GM15510 (cell line): Measurements from ENCODE around the gene KAT2B.

Experiments
- POLR2A ChIP-seq: IDR thresholded peaks from 3 replicates; pipeline ENCODE4 v1.6.1; 2011; ENCODE audit warnings: borderline replicate concordance; ENCODE audit not compliant: insufficient read length; ENCODE audit errors: extremely low read depth

Gene KAT2B

DNA sequence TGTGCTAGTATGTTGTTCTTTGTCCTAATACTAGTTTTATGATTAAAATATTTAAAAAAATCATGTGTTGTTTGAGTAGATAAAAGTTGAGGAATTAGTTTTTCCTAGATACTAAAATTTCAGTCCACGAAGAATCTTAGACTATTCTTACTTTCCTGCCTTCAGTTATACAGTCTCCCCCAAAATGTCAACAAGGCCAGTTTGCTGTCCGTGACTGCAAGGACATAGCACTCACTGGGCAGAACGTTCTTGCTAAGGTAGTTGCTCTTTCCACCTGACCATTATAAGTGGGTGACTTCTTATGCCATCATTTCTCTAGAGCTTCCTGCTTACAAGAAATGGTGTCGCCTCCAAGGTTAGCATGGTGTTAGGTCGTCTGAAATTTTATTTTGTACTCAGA is 32.8 kb downstream of the KAT2B start:
- no peak for TF ChIP-seq POLR2A

DNA sequence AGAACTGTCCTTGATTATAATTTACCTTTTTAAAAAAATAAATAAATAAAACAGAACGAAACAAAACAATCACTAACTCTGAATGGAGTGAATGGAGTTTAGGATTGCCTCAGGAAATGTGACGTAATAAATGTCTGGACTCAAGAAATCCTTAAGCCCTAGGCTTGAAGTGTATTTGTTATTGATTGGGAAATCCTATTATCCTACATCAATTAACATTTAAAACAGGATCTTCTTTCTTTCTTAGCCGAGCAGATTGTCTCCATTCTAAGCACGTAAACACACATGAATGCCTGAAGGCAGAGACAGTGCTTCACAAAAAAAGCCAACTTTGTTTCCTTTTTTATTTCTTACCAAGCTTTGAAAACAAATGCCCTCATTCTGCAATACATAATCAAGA is 33.4 kb downstream of the KAT2B start:
- TF ChIP-seq POLR2A, result no peak

DNA sequence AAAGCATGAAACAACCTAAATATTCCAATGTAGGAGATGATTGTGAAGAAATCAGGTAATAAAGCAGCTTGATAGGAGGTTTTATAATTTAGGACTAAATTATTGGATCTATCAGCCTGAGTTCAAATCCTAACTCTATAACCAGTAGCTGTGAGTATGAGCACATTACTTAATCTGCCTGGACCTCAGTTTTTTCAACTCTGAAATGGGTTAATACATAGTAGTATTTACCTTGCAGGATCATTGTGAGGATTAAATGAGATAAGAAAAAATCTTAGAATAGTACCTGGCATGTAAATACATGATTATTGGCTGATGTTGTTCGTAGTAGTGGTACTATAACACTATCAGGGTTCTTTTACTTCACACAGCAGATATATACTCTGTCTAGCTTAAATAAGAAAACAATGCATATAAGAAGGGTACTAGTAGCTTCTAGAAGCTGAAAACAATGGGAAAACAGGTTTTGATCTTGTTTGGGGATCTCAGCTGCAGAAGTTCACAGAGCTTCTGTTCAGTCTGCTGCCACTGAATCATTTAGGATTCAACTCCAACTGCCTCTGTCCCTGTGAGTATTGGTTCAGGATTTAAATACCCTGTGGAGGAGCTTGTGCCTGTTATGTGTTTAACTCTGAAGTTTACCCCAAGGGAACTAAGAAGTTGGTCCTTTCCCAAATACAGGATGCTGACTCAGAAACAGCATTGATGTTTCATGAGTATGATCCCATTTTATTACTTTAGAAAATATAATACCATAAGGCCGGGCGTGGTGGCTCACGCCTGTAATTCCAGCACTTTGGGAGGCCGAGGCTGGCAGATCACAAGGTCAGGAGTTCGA is 34.2 kb downstream of the KAT2B start:
- TF ChIP-seq POLR2A, result no peak

DNA sequence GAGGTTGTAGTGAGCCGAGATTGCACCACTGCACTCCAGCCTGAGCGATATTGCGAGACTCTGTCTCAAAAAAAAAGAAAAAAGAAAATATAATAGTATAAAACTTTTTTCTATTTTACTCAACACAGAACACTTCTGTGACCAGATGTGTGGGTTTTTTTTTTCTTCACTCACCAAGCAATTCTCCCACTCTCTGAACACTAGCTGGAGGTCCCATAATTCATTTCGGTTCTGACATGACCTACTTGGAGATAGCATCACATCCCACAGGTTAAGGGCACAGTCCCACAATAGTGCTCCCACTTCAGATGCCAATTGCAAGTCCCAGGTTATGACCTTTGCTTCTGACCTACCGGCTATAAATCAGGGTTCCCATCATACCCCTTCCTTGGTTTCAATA is 35.0 kb downstream of the KAT2B start:
- TF ChIP-seq POLR2A, result no peak

DNA sequence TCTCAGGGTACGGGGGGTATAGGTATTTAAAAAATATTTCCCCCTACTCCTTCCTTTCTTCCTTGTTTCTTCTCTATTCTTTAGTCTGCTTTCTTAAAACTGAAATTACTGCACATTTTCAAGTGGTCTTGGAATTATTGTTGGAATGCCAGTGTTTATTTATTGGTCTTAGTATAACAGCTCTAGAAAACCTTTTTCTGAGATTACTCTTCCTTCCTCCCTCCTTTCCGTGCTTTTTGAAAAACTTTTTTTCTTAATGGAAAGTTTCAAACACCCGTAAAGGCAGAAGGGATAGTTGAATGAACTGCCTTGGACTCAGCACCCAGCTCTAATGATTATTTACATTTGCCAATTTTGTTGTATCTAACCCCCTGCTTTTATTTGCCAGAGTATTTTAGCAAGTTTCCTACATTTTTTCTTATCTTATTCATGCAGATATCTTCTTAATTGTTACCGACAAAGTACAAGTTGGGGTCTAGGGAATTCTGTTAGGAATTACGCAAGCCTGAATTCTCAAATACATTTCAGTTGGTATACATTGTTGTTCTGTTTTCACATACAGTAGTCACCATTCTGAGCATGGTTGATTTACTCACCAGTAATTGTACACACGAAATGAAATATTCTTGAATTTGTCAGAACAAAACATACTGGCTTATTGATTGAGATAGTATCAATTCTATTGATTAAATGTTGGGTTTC is 36.2 kb downstream of the KAT2B start:
- no peak for TF ChIP-seq POLR2A

DNA sequence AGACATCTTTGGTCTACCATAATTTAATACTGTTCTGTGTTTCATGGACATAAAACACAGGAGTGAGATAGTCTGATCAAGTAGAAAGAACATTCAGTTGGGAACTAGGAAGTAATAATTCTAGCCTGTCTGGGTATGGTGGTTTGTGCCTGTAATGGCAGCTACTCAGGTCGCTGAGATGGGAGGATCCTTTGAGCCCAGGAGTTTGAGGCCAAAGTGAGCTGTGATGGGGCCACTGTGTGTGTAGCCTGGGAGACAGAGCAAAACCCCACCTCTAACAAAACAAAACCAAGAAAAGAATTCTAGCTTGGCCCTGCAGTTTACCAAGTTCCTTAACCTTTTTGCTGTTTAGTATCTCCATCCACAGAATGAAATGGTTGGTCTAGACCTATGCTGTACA is 36.8 kb downstream of the KAT2B start:
- TF ChIP-seq POLR2A, result no peak

DNA sequence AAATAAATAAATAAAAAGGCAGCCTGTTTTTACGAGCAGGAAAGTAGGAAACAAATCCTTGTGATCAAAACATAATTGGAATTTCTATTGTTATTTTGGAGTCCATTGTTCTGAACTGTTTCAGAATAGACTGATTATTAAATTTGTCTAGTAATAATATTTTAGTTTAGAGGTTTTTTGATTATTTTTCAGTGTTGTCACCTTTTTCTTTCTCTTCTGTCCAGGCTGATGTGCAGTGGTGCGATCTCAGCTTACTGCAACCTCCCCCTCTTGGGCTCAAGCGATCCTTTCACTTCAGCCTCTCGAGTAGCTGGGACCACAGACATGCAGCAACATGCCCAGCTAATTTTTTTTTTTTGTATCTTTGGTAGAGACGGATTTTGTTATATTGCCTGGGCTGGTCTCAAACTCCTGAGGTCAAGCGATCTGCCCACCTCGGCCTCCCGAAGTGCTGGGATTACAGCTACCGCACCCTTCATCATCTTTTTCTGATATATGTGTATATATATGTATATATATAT is 38.0 kb downstream of the KAT2B start:
- no peak for TF ChIP-seq POLR2A

DNA sequence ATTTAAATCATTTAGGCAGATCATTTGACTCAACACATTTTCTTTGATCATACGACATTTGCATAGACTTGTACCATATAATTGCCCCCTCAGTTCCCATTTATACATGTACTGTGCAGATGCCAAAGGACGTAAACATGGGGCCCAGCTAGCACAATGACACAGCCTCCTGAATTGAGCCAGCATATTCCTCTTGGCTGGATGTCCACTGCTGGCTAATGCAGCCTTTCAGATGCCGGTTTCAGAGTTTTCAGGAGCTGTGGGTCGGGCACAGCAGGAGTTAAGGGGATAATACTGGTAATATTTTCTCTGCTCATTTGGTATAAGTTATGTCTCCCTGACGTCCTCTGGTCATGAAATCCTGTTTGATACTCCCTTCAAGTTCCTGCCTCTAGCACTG is 39.4 kb downstream of the KAT2B start:
- TF ChIP-seq POLR2A, result no peak

DNA sequence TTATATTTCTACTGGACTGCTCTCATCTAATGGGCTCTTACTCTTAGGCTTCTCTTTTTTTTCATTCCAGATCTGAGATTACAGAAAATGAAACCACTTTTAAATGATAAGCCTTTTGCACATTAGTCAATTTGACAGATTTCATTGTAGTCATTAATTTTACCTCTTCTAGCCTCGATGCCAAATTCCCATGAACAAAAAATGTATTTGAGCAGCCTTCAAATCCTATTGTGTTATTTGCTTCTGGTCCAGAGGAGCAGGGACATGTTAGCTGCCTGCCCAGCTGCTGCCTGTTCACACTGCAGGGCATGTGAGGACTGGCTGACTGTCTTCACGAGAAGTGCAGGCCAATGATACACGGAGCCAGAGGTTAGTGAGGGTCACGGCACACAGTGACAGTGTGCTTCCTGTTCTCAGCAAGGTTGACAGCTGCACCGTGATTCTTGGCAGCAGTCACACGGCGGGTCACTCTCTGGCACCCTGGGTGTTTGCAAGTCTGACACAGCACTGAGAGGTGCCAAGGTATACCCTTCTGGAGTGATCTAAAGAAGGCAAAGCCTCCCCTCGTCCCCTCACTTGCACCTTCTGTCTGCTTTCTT is 40.8 kb downstream of the KAT2B start:
- TF ChIP-seq POLR2A, result no peak

DNA sequence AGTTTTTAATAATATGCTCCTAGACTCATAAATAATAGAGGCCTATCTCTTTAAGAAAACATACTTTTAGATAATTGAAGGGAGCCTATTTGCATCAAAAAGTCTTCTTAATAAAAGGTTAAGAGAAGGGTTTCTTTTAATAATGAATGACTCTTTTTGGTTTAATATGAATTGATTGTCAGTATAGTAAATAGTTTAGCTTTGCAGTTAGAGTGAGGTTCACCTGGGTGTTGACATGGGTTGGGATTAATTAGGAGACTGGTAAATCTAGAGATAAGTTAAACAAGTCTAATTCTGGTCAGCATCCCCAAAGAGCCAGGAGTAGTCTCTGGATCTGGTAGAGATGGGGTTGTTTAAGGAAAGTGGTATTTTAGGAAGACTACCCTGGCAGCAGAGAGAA is 43.0 kb downstream of the KAT2B start:
- no peak for TF ChIP-seq POLR2A

DNA sequence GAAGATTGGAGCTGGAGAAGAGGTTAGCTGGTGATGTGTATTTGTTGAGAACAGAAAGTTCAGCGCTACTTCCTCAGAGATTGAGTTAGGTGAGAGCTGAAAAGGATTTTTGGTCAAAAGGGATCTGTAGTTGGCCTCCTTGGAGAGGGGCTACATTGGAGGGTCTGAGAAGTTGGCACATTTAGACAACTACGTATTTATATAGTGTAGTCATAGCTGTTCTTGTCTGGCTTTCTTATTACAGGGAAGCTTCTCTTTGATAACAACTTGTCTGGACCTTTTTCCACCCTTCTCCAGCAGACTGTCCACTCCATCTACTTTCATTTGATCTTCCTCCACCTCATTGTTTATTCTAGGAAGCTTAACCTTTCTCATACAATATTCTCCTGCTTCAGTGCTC is 43.7 kb downstream of the KAT2B start:
- TF ChIP-seq POLR2A, result no peak

DNA sequence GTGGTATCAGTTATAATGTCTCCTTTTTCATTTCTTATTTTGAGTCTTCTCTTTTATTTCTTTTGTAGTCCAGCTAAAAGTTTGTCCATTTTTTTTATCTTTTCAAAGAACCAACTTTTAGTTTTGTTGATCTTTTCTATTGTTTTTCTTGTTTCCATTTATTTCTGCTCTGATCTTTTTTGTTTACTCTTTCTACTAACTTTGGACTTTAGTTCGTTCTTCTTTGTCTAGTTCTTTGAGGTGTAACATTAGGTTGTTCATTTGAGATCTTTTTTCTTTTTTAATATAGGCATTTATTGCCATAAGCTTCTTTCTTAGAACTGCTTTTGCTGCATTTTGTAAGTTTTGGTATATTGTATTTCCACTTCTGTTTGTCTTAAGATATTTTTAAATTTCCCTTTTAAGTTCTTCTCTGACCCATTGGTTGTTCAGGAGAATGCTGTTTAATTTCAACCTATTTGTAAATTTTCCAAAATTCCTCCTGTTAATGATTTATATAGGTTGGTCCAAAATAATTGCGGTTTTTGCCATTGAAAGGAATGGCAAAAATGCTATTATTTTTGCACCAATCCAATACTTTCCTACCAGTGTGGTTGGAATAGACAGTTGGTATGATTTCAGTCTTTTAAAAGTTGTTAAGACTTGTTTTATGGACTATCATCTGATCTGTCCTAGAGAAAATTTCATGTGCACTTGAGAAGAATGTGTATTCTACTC is 51.2 kb downstream of the KAT2B start:
- TF ChIP-seq POLR2A, result no peak

DNA sequence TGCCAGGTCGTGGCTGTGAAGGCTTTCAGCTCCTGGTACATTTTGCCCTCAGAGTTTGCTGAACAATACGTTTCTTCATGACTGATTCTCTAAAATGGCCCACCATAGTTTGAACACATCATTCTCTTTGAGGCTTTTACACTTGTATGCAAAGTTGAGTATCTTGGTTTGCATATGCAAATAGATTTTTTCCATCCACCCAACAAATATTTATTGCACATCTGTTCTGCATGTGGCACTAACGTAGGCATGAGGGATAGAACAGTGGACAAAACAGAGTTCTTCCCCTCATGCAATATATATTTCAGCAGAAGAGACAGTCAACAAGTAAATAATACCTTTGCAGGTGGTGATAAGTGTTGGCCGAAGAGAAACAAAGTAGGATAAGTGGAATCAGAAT is 55.2 kb downstream of the KAT2B start:
- no peak for TF ChIP-seq POLR2A

DNA sequence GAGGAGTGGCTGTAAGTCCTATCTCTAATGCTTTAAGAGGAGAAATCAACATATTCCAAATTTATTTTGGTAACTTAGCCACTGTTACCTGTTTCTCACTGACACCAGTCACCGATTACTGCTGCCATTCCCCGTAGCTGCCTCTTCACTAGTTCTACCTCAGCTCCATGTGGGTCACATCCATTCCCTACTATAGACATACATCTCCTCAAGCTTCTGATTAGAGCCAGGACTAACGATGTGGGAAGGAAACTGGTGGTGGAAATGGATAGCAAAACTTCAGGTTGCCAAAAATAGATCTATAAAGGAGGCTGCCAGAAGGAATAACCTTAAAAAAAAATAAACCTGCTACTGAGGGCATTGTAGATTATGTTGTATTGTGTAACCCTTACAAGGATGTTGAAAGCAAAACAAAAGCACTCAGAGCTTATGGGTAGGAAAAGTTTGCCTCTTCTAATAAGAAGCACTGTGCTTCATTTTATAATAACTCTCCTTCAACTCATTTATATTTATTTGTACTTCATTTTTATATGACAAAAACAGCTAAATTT is 56.0 kb downstream of the KAT2B start:
- no peak for TF ChIP-seq POLR2A

DNA sequence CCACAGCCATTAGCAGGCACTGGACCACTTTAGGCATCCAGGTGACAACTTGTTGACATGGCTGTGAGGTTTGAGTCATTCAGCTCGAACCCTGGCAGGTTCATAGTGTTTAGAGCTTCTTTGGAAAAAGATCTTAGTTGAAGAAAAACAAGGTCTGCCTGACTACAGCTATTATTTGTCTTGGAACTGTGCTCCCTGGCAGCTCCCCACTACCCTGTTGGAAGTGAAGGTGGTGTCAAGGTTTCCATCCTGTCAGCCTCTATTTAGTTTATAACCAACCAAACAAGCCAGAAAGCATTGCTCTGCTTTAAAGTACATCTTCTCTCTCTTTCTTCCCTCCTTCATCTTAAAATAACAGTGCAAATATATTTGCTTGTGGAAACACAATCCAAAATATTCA is 56.8 kb downstream of the KAT2B start:
- TF ChIP-seq POLR2A, result no peak

DNA sequence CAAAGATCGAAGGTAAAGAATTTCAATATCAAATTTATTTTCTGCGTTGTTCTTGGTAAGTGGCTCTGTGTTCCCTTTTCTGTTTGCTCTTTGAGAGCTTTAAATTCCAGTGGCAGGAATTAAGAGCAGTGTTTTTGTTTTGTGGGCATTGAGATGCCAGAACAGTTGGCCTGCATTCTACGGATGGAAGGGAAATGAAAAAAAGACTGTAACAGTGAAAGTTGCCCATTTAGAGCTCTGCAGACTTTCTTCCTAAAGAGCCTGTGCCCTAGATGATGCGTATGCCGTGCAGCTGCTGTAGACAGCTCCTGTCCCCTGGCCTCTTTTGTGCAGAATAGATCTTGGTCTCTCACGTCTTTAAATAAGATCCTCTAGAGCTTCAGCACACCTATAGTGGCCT is 58.8 kb downstream of the KAT2B start:
- TF ChIP-seq POLR2A, result no peak

DNA sequence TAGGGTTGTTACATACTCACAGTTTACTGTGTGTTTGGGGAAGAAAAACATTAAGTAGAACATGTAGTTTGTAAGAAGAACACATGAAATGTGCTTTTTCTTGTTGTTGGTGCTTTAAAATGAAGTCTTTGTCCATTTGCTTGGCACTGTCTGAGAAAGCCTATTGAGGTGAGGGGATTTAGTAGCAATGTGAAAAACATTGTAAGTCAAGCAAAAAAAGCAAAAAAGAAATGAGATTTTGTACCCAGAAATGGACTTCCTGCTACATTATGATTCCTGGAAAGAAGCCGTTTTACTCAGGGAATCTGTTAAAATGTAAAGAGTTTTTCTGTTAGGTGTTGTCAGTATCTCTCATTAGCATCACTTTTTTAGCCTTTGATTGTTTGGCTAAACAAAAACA is 59.9 kb downstream of the KAT2B start:
- no peak for TF ChIP-seq POLR2A
